Inflammatory macrophage treated with lipopolysaccharide for 1 hour (primary cell): ENCODE results near the gene ST3GAL4.
"Not testable (repeated sequence)": the region's sequence is repeated elsewhere in the genome, so short reads cannot be mapped to it uniquely, and the experiment has no call there.

Experiments
- DNase-seq, 2 donors: peaks; one replicate each; pipeline ENCODE4 v3.0.0-alpha.2; 2020 to 2022

Gene ST3GAL4

DNA sequence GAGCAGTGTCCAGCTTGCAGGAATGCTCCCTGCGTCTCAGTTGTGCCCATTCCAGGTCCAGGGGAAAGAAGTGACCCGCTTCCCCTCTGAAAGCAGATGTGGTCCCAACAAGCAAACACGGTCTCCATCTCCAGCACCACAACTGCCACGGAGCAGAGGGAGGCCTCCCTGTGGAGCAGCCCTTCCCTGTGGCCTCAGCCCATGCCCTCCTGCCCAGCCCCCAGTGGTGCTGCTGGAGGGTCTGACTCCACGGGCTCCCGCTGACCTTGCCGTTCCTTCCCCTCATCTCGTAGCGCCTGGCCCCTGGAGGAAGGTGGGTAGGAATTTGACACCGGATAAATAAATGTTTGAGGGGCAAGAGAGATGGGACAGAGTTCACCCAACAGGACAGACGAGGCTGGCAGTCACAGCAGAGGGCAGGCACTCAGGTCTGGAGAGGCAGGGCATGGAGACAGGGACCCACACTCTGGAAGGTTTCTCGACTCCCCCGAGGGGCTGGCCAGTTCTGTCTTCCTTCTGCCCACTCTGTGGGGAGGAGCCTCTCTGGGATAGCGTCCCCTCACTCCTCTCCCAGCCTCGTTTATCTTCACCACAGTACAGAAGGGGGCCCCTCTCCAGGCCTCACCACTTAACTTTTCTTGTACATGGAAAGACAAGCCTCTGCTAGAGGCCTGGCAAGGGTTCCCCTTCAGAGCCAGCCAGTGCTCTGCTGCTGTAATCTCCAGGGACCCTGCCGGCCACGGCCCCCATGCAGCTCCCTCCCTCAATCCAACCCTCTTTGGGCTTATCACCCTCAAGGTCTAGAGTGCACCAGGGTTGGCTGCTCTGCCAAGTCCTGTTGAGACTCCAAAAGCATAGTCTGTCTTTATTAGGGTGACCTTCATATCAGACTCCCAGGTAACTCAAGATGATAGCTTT is 7.5 kb upstream of the ST3GAL4 start:
- no peak for DNase-seq

DNA sequence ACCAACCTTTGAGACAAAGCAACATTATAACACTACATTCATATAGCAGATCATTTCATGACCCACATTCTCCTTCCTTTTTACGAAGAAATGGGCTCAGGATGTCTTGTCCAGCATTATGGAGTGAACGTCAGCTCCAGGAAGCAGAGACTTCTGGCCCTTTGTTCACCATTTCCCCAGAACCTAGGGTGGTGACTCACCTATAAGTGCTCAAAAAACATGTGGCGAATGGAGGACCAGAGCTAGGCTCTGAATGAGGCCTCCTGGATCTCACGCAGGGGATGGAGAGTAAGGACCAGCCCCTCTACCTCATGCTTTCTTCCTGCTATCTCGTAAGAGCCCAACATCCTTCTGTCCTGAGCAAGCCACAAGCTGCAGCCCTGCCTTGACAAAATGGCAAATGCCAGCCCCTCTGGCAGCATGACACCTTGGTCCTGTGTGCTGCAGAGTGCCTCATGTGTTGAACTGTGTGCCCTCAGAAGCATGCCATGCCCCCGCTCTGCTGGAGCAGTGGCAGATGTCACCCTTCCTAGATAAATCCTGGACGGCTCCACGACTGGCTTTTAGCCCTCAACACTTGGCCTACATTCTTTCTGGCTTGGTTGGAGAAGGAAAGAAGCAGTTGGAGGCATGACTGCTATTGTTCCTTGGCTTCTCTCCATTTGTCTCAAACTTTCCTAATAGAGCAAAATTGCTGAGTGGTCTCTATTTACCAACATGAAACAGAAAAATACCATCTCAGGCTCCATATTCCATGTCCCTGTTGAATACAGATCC is 6.5 kb upstream of the ST3GAL4 start:
- no peak for DNase-seq

DNA sequence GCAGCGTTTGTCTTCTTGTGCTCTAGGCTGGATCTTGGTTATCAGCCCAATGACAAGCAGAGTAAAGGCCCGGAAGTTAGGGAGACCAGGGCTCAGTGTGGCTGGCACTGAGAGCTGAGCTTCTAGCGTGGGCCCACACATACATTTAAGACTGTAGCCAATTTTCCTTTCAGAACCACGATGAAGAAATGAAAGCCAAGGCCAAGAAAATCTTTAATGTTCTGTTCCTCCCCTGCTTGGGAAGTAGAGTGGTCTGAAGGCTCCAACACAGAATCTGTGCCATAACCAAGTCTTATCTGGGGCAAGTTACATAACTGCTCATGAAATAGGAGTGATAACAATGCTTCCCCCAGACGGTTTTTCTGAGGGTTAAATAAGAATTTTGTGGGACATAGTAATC is 4.7 kb upstream of the ST3GAL4 start:
- DNase-seq = no peak

DNA sequence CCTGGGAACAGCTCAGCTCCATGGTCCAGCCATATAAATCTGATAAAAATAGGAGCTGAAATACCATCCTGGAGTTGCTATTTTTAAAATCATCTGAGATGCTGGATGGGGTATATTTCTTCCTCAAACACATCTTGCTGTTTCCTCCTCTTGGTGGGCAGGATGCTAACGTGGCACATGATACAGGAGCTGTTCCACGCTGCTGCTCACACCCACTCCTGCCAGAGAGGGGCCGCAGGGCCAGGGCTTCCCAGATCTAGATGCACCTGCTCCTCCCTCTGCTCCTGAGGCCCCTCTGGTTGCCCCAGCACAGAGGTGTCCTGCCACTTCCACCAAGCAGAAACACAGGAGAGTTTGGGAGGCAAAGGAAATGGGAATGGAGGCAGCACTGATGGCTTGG is 3.3 kb upstream of the ST3GAL4 start:
- no peak for DNase-seq

DNA sequence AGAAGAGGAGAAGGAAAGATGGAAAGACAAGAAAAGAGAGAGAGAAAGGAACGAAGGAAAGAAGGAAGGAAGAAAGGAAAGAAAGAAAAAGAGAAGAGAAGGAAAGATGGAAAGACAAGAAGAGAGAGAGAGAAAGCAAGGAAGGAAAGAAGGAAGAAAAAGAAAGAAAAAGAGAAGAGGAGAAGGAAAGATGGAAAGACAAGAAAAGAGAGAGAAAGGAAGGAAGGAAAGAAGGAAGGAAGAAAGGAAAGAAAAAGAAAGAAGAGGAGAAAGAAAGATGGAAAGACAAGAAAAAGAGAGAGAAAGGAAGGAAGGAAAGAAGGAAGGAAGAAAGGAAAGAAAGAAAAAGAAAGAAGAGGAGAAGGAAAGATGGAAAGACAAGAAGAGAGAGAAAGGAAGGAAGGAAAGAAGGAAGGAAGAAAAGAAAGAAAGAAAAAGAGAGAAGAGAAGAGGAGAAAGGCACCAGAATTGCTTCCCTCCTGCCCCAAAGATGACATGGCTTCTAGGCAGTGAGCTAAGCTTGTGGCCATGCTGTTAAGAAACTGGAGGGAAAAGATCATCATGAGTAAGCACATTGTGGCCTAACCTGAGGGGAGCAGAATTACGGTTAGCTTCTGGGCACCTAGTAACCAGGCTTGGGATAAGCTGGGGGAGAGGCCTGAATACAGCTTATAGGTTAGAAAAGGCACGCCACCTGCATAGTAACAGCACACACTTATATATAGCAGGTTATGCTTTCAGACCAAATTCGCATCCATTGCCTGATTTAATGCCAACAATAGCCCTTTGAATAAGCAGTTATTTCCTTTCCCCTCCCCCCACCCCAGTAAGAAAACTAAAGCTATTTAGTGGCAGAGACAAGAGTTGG is 2.3 kb upstream of the ST3GAL4 start:
- DNase-seq = peak; percentile 34 to 55

DNA sequence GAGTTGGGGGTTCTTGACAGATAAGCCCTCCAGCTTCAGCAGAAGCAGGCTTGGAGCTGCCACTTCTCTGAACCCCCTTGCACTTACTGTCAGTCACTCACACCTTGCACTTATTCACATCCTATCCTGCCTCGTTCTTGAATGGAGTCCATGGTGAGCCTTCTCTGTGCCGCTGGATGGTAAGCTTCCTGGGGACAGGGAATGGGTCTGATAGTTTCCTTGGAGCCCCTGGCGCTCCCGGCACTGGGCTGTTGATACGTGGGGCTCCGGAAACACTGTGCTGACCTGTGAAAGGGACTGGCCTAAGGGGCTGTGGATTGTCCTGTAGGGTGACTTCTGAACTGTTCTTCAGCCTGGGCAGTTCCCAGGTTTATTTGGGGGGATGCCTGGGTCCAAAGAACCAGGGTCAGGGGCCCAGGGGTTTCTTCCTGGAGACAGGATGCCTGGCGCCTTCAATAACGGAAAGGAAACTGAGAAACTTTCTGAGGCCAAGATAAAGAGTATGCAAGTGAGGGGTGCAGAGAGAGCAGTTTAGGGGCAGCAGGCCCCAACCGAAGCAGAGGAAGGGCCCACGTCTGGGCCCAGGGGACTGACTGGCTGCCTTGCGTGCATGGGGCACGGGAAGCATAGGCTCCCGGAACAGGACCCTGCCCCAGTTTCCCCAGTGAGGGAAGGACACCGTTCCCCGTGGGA is 709 bp upstream of the ST3GAL4 start:
- DNase-seq = no peak

DNA sequence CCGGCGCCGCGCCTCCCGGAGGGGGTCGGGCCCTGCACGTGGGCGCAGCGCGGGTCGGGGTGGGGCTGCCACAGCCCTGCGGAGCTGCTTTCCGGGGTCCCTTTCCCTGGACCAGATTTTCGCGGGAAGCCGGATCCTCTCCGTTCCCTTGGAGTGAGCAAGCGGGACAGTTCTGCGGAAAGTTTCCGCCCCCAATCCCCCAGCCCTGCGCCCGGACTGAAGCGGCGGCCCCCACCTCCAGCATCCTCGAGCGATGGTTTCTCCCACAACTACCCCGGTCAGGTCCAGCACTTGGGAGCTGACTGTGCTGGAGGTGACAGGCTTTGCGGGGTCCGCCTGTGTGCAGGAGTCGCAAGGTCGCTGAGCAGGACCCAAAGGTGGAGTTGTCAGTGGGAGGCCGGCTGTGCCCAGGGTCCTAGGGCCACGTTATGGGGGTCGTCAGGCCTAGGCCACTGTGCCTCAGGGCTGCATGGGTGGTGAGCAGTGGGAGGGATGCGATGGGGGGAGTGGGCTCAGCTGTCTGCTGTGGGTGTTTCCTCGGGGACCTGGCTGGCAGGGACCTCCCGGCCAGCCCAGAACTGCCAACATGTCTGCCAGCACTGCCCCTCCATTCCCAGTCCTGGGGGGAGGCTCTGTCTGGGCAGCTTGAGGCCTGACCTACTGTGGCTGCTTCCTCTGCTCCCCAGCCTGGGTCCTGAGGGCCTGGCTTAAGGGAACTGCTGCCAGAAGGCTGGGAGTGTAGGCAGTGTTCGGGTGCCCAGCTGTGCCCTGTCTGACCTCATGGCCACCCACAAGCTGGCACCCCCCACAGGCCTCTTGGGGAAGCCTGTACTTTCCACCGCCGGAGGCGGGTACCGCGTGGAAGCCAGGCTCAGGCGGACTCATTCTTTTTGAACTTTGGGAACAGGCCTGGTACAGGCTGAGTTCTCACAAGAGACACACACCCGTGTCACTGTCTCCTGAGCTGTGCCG is 726 bp downstream of the ST3GAL4 start:
- DNase-seq = peak; percentile 99

DNA sequence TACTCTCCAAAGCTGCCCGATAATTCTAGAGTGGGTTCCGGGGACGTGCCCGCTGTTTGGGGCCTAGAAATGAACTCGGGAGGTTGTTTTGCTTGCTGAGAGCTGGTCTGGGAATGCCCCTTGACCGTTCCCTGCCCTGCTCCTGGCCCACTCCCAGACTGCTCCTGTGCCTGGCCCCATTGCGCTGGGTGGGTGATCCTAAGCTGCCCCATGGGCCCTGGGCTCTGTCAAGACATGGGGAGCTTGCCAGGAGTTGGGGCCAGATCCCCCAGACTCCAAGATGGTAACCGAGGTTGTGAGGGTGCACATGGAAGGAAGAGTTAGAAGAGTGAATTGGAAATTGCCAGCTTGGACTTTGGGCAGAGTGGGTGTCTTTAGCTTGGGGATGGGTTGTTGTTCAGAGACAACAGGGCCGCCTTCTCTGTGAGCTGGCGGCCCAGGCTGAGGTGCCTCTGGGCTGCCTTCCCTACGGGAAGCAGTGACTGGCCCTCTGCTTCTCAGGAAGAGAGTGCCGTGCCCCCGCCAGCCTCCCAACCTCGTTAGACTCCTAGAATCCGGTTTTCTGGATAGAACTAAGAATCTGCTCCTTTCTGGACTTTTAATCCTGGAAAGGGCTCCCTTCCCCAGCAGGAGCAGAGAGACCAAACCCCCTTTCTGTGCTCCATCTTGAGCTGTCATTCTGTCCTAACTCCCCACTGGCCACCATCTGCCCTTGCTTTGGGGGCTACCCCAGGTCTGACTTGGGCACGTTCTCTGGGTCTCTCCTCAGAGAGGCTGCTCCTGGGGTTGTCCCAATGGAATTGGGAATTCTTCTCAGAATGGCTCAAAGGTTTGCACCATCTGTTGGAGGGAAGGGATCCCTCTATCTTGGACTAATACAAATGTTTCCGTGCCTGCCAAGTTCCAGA is 1.8 kb downstream of the ST3GAL4 start:
- DNase-seq = no peak

DNA sequence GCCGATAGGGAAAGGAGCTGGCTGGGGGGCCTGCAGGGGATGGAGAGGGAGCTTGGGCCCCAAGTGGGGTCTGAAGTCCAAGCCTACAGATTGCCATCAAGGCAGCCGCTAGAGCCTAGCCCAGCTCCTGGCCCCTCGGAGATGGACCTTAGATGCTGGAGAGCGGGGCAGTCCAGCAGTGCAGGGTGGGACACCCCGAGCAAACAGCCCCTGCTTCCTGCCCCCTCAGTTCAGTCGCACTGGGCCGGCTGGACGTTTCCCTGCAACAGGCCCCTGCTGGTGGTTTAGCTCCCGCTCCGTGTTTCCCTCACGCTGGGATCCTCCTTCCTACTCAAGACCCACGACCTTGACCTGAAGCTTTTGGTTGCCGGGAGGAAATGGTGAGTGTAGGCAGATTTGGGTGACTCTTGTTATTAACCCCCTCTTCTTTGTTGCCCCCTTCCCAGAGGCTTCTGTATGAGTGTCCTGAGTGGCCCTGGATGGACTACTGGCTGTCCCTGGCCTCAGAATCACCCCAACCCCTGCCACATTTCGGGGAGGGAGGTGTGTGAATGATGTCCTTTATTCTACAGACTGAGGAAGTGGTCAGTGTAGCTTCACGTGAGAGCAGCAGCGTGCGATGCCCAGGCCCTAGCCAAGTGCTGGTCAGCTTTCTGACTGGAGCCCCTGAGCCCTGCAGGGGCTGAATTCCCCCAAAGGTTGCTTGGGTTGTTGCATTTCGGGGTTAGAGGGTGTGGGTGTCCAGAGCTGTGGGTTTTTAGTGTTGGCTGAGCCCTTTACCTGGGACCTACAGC is 2.7 kb downstream of the ST3GAL4 start:
- DNase-seq = no peak

DNA sequence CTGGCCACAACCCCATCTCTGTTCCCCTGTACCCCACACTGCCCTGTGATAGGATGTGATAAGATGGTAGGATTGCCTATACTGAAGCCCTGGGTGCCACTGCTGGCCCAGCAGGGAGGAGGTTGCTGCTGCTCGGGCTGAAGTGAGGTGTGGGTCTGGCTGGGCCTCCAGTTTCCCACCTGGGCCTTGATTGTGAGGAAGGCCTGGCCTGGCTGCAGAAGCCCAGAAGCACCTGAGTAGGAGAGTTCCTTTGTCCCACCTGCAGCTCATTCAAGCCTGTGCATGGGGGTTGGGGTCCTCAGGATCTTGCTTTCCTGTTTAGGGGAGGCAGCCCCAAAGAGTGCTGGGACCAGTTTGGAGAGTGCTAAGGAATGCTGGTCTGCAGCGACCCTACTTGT is 3.3 kb downstream of the ST3GAL4 start:
- DNase-seq = no peak

DNA sequence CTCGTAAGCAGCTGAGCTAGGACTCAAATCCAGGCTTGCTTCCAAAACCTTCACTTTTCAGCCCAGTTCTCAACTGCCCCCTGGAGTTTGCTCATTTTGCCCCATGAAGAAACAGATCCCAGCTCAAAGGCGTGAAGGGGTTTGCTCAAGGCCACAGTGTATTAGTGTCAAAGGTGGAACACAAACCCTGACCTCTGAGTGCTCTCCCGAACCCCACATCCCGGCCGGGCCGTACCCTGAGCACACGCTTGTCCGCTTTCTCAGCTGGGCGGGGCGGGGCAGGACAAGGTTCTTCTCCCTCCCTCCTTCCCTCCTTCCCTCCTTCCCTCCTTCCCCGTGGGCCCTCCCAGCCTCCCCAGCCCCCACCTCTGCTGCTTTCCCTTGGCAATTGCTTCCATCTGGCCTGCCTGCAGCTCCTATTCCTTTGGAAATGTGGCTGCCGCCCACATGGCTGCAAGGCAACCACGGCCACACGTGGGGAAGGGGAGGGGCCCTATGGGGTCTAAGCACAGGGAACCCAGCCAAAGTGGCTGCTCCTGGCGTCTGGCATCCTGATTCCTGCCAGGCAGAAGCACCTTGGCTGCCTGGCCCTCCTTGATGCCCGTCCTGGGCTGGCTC is 4.1 kb downstream of the ST3GAL4 start:
- DNase-seq = no peak

DNA sequence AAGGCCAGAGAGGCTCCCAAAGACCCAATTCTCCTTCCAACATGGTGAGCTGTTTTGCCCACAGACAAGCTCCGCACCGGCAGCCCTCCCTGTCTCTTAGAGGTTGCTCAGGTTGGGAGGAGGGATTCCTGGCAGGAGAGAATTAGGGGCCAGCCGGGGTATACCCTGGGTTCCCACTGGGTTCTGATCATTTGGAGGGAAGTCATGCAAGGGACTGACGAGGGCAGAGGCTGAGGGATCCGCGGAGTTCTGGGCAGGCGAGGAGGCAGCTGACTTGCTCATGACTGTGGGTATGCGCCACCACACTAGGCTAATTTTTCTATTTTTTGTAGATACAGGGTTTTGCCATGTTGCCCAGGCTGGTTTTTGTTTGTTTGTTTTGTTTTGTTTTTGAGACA is 4.6 kb downstream of the ST3GAL4 start:
- DNase-seq = no peak

DNA sequence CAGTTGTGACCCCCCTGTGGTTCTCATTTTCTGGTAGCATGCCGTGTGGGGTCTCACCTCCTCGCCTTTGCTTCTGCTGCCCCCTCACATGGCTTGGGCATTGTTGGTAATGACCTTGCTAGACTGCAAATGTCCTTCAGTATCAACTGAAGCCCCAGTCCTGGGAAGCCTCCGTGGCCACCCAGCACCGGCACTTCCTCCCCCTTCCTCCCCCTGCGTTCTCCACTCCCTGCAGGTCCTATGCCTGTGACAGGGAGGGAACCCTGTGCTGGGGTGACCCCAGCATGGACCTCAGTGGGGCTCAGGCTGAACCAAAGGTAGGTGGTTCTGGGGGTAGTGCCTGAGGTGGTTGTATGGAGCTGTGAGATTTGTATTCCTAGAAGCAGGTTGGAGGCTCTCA is 5.9 kb downstream of the ST3GAL4 start:
- DNase-seq = no peak

DNA sequence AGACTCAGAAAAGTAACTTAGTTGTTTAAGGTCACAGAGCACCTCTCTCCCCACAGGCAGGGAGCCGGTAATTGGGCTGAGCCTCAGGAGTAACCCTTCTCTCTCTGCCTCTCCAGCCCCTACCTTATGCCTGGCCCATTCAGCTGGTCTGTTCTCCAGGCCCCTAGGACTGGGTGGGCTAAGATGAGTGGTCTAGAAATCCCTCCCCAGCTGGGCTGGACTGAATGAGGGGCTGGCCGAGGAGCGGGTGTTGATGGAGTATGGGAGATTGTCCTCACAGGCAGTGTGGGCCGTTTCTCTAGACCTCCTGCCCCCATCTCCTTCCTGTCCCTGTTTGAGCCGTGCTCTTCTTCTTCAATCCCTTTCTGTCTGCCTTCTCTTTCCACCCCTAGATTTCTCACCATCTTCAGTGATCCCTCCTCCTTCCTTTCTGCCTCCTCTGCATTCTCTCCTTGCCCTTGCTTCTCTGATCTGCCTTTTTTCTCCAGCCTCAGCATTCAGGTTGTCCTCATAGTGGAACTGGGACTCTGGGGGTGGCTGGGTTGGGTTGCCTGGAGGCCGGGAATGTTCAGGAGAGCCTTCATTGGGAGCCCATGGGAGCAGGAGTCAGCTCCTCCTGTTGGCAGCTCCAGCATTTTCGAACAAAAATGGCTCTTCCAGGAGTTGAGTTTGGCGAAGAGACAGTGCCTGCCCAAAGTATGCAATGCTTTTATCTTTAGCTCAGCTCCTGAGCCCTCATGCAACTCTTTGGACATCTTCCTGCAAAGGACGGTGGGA is 7.6 kb downstream of the ST3GAL4 start:
- no peak for DNase-seq

DNA sequence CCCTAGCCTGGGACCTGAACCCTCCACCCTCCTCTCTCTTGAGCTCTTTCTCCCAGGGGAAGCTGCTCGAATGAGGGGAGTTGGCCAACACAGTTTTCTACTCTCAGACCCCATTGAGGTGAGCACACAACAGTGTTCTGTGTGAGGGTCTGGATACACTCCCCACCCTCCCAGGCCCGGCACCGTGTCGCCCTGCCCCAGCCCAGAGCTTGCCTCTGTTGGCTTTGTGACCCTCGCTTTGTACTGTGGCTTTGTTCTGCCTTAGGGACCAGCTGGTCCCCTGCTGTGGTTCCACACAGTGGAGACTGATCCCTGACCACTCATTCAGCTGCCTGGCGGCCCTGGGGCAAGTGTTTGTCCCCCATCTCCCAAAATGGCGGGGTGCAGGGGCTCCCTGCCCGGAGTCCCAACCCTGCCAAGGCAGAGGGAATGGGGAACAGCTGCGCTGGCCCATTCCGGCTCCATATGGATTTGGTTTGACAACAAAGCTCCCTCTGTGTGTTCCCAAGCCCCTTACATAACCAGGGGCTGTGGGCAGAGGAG is 8.3 kb downstream of the ST3GAL4 start:
- DNase-seq = no peak

DNA sequence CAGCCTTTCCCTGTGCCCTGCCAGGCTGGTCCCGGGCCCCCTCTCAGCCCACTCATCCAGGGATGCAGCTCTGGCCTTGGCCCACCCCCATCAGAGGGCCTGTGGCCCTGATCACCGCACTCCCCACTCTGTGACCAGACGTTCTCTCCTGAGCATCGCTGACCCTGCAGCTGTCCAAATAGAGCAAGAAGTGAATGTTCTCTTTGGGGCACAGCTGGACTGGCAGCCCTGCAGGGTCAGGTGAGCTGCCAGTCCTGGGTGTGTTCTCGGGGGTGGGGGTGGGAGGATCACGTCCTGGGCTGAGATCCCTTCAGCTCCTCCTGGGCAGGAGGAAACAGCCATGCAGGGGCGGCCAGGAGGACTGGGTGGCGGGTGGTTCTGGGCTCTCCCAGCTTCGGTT is 9.2 kb downstream of the ST3GAL4 start:
- DNase-seq = not testable (repeated sequence)

DNA sequence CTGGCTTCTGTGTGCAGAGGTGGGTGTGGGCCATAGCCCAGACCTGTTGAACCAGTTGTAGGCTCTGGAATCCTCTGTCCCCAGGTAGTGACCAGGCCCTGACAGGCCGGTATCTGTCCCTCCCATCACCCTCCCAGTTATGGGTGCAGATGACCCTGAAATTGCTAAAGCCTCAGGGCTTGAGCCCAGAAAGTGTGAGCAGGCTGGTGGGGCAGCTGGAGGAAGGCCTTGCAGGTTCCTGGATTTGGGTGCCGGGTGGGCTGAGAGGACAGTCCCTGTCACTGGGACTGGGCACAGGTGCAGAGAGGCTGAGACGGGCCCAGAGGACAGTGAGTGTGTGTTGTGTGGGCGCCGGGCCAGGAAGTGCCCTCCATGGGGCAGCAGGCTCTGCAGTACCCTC is 10.0 kb downstream of the ST3GAL4 start:
- not testable (repeated sequence) for DNase-seq
